HG02981 (cell line): ENCODE data around the gene CLEC2A.
A peak's percentile ranks its signal among the peaks of the same experiment; 100 is the strongest.
"Not testable (repeated sequence)": the region's sequence is repeated elsewhere in the genome, so short reads cannot be mapped to it uniquely, and the experiment has no call there.

Experiments
- ATAC-seq: cut with Tn5 transposase; IDR thresholded peaks from one replicate; pipeline ENCODE4 v1.9.1; 2021; ENCODE audit warnings: mild to moderate bottlenecking, moderate library complexity; ENCODE audit not compliant: unreplicated experiment

CLEC2A gene

DNA sequence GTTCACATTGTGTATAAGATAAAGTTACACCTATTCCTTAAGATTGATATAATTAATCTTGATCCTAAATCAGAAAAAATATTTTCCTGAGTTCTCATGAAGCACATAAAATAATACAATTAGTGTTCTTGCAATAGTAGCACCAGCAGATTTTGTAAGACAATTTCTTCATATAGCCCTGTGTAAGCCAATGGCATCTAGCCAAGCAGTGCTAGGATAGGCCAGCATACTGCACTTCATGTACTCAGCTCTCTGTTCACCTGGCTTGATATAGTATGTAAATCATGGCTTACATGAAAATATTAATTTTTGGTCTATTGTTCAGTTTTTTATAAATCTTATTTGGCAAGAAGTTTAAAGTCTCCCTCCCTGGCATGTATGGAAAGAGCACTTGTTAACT, 49.0 kb downstream of the CLEC2A start:
- ATAC-seq, result no peak

DNA sequence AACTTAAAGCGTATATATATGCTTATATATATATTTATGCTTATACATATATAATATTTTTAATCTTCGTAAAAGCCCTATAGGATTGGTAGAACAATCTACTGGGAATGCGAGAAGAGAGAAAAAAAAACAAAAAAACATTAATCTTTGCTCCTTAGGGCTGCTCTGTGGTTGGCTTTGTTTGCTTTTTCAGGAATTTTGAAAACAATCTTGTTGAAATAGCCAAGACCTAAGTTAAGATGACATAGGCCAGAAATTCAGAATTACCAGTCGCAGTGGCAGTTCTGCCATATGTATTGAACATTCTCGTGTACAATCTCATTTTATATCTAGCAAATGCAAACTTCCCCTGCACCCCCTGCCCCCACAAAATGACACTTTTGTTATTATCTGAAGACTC, 50.2 kb downstream of the CLEC2A start:
- ATAC-seq, result no peak

DNA sequence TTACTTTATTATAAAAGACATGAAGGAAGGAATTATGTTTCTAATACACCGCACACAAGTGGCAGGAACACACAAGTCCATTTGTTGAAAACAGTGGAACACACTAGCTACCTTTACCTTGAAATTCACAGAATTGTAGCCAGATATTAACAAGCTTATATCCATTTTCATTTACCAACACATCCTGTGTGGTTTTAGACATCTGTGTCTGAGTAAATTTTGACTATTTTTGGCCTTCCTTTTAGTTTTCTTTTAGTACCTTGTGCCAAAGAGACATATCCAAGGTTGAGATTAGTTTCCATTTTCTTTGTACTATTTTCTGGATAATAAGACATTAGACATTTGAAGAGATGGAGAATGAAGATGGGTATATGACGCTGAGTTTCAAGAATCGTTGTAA, 50.9 kb downstream of the CLEC2A start, which contains the start of gene KLRF2:
TSS of gene KLRF2 (plus strand) at position 244 of the 400 bp plus-strand sequence. CDS start at position 351, 107 bp downstream.
- no peak for ATAC-seq

- ATAC-seq, result no peak
These were observed 51.6 kb downstream of the CLEC2A start for GRCh38 chr12:9880532-9881078.

GRCh38 chr12:9876120-9876519, 56.0 kb downstream of the CLEC2A start:
- ATAC-seq, result not testable (repeated sequence)

- no peak for ATAC-seq
These were observed 59.4 kb downstream of the CLEC2A start for GRCh38 chr12:9872742-9873141.

DNA sequence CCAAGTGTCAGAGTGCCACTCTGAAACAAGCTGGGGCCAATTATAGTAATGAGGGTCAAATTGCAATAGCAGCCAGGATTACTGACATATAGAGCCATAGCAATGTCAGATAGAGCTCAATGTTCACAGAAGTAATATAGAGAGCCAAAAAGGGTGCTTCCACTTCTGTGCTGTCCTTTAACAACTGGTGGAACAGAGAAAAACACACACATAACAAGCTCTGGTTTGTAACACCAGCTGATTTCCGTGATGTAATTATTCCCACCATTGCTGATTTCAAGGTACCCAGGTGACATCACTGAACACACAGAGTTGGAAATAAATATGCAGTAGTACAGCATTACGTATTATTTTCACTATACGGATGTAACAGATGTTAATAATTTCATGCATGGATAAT, 60.0 kb downstream of the CLEC2A start:
- no peak for ATAC-seq

GRCh38 chr12:9870286-9870866, 61.8 kb downstream of the CLEC2A start:
- no peak for ATAC-seq

DNA sequence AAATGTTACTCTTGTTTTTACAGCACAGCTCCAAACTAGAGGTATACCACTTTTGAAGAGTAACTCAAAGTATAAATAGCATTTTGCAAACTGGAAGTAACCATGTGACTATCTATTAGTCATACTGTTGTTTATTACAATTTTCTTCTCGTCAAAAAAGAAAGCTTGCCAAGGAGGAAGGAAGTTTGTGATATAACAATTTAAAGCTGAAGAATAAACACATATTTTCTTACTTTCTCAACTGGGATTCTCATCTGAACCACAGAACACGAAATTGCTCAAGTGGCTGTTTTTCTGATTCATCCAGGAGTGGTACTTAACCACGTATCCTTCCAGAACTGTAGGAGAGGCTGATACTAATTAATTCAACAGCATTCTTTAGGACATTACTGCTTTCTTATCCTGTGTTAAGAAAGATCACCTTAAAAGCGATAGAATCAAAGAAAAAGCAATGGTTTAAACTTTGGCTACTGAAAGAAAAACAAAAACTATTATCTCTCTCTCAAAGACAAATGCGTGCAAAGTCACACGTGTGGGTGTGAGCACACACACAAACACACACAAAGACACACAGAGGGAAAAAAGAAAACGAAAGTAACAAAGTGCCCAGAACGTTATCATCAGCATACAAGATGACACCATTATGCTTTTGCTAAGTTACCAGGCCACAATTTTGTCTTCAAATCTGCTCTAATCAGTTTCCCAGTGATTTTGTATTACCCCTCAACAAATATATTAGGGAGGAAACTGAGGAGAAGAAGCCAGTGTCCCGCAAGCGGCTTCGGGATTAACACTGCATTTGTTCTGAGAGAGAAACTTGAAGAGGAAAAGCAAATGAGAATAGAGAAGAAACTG, 62.6 kb downstream of the CLEC2A start, which contains the start of gene CLEC2B:
TSS of gene CLEC2B (minus strand) at position 48 of the 855 bp plus-strand sequence.
- ATAC-seq, result peak; percentile 40

DNA sequence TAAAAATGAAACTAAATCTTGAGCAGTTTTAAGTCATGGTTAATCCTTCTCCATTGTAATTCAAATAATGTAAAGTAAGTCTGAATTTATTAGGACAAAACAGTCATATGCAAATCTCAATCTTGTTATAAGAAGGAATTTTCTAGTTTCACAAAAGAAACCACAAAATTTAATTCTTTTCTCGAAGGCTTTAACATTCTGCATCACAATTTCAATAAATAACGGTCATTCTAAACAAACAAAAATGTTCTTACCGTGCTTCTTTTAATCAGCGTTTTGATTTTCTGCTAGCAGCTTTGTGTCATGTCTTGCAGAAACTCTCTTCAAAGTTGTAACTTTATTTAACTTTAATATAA, 63.2 kb downstream of the CLEC2A start:
- no peak for ATAC-seq

DNA sequence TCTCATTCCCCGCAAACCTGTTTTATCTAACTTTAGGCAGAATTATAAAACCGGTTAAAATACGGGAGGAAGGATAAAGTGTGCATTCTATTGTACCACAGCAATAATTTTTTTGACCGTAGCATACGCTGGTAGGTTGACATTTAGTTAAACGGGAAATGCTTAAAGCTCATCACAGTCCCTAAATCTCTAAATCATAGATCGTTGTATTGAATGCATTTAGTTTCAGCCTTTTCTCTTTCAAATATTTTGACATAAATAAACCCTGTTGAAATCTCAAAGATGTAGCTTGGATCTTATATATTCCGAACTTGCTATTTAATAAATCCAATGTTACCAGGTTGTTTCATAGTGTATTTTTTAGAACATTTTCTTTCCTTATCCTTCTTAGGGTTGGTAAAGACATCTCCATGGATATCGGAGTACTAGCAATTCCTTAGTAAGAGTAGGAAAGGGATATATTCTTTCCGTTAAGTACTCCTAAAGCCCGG, 63.8 kb downstream of the CLEC2A start:
- no peak for ATAC-seq

GRCh38 chr12:9867531-9867930, 64.6 kb downstream of the CLEC2A start:
- ATAC-seq, result no peak

- no peak for ATAC-seq
These were observed 65.3 kb downstream of the CLEC2A start for GRCh38 chr12:9866860-9867269.

DNA sequence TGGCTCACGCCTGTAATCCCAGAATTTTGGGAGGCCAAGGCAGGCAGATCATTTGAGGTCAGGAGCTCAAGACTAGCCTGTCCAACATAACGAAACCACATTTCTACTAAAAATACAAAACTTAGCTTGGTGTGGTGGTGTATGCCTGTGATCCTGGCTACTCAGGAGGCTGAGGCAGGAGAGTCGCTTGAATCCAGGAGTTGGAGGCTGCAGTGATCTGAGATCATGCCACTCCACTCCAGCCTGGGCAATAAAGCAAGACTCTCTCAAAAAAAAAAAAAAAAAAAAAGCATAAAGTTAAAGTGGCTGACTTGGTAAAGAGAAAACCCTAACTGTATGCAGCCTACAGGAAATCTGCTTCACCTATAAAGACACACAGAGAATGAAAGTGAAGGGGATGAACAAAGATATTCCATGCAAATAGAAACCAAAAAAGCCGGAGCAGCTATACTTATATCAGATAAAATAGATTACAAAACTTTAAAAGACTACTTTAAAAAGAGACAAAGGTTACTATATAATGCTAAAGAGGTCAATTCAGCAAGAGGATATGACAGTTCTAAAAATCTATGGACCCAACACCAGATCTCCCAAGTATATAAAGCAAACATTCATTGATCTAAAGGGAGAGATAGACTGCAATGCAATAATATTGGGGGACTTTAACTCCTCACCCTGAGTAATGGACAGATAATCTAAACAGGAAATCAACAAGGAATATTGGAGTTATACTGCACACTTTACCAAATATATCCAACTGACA, 67.1 kb downstream of the CLEC2A start:
- ATAC-seq, result no peak
